ENCODE results near the gene PREX1.
A peak's percentile ranks its signal among the peaks of the same experiment; 100 is the strongest.

The PREX1 gene

GRCh38 chr20:48656661-48657211 is 171.1 kb downstream of the PREX1 start:
- peak; percentile 23 for DNase-seq (ENCODE audit: low spot score)

- DNase-seq (ENCODE audit: low spot score): no peak
Observed at GRCh38 chr20:48656137-48656536, 171.7 kb downstream of the PREX1 start.

GRCh38 chr20:48653706-48654051 is 174.1 kb downstream of the PREX1 start:
- DNase-seq (ENCODE audit: low spot score): no peak

GRCh38 chr20:48652961-48653705 is 174.7 kb downstream of the PREX1 start:
- DNase-seq (ENCODE audit: low spot score): no peak

- no peak for DNase-seq (ENCODE audit: low spot score)
Observed at GRCh38 chr20:48651960-48652359, 175.8 kb downstream of the PREX1 start.

GRCh38 chr20:48651271-48651670 is 176.5 kb downstream of the PREX1 start:
- no peak for DNase-seq (ENCODE audit: low spot score)

GRCh38 chr20:48649868-48650267 is 177.9 kb downstream of the PREX1 start:
- no peak for DNase-seq (ENCODE audit: low spot score)

GRCh38 chr20:48649104-48649626 is 178.6 kb downstream of the PREX1 start:
- no peak for DNase-seq (ENCODE audit: low spot score)

- no peak for DNase-seq (ENCODE audit: low spot score)
Observed at GRCh38 chr20:48648482-48649051, 179.2 kb downstream of the PREX1 start.

- no peak for DNase-seq (ENCODE audit: low spot score)
Observed at GRCh38 chr20:48647858-48648257, 179.9 kb downstream of the PREX1 start.

- no peak for DNase-seq (ENCODE audit: low spot score)
Observed at GRCh38 chr20:48645666-48646065, 182.1 kb downstream of the PREX1 start.

GRCh38 chr20:48644286-48644828 is 183.4 kb downstream of the PREX1 start:
- no peak for DNase-seq (ENCODE audit: low spot score)

- no peak for DNase-seq (ENCODE audit: low spot score)
Observed at GRCh38 chr20:48642105-48642880, 185.5 kb downstream of the PREX1 start.

GRCh38 chr20:48640871-48641270 is 186.9 kb downstream of the PREX1 start:
- DNase-seq (ENCODE audit: low spot score): no peak

- DNase-seq (ENCODE audit: low spot score): no peak
Observed at GRCh38 chr20:48639899-48640298, 187.9 kb downstream of the PREX1 start.

- no peak for DNase-seq (ENCODE audit: low spot score)
Observed at GRCh38 chr20:48638546-48638945, 189.3 kb downstream of the PREX1 start.

GRCh38 chr20:48637461-48637860 is 190.3 kb downstream of the PREX1 start:
- no peak for DNase-seq (ENCODE audit: low spot score)

- DNase-seq (ENCODE audit: low spot score): no peak
Observed at GRCh38 chr20:48636301-48636700, 191.5 kb downstream of the PREX1 start.

GRCh38 chr20:48635791-48636267 is 192.0 kb downstream of the PREX1 start:
- DNase-seq (ENCODE audit: low spot score): peak; percentile 23

GRCh38 chr20:48635361-48635760 is 192.4 kb downstream of the PREX1 start:
- no peak for DNase-seq (ENCODE audit: low spot score)

- DNase-seq (ENCODE audit: low spot score): no peak
Observed at GRCh38 chr20:48634641-48635040, 193.2 kb downstream of the PREX1 start.

- no peak for DNase-seq (ENCODE audit: low spot score)
Observed at GRCh38 chr20:48633620-48634257, 194.1 kb downstream of the PREX1 start.

All from cerebellar cortex (tissue), 1 donor.